ENCODE data around the gene TOP1.
"Not testable (repeated sequence)": the region's sequence is repeated elsewhere in the genome, so short reads cannot be mapped to it uniquely, and the experiment has no call there.

Gene TOP1

DNA sequence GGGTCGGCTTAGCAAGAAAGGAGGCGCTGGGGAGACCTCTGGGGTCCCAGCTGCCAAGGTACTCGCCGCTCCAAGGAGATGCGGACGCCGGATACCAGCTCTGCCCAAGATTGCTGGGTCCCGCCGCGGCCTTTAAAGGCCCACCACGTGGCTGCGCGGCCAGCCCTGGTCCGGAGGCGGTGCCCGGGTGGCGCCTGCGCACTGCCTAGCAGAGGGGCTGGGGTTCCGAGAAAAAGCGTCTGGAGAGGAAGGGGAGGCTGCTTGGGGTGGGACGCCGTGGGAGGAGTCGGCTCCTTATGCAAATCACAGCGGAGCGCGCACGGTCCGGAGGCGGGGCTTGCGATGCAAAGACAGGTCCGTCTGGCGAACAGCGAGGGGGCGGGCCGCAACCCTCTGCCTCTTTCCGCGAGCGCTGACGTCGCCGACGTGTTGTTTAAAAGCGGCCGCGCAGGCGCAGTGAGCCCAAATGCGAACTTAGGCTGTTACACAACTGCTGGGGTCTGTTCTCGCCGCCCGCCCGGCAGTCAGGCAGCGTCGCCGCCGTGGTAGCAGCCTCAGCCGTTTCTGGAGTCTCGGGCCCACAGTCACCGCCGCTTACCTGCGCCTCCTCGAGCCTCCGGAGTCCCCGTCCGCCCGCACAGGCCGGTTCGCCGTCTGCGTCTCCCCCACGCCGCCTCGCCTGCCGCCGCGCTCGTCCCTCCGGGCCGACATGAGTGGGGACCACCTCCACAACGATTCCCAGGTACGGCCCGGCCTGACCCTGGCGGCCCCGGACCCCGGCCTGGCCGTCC lies at the start of gene TOP1:
Gene TOP1, plus strand, starts transcription at position 464 of the 791 bp plus-strand sequence. Its CDS starts 246 bp downstream, at position 710.
- DNase-seq, result peak; percentile 100

DNA sequence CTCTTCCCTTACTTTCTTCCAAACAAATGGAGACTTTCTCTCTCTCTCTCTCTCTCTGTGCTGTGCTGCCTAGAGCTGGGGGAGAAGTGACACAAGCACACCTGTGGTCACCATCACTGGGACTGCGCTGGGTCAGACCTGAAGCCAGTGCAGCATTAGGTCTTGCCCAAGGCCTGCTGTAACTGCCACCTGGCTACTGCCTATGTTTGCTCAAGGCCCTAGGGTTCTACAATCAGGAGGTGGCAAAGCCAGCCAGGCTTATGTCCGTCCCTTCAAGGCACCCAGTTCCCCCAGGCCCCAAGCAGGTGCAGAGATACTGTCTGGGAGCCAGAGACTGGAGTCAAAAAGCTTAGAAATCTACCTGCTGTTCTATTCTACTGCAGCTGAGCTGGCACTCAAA lies 49.4 kb upstream of the TOP1 start:
- no peak for DNase-seq

DNA sequence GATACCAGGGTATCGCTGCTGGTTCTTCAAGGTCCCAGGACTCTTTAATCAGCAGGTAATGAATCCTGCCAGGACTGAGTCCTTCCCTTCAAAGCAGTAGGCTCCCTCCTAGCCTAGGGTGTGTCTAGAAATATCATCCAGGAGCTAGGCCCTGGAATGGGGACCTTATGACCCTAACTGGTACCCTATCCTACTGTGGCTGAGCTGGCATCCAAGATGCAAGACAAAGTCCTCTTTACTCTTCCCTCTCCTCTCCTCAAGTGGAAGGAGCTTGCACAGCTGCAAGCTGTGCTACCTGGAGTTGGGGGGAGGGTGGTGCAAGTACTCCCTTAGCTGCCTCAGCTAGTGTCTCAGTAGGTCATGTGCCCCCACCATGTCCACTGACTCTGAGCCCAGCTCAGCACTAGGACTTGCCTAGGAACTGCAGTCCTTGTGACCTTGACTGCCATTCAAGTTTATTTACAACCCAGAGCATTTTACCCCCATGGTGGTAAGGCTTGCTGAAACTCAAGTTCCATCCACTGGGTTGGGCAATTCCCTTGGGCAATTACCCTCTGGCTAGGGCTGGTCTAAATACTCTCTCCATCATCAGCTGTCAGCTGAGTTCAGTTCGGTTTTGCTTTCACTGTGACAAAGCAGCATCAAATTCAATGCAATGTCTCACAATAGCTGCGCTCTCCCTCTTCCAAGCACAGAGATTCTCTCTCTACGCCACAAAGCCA lies 48.4 kb upstream of the TOP1 start:
- DNase-seq, result no peak

GRCh38 chr20:40980828-40981310 lies 47.8 kb upstream of the TOP1 start:
- DNase-seq, result no peak

DNA sequence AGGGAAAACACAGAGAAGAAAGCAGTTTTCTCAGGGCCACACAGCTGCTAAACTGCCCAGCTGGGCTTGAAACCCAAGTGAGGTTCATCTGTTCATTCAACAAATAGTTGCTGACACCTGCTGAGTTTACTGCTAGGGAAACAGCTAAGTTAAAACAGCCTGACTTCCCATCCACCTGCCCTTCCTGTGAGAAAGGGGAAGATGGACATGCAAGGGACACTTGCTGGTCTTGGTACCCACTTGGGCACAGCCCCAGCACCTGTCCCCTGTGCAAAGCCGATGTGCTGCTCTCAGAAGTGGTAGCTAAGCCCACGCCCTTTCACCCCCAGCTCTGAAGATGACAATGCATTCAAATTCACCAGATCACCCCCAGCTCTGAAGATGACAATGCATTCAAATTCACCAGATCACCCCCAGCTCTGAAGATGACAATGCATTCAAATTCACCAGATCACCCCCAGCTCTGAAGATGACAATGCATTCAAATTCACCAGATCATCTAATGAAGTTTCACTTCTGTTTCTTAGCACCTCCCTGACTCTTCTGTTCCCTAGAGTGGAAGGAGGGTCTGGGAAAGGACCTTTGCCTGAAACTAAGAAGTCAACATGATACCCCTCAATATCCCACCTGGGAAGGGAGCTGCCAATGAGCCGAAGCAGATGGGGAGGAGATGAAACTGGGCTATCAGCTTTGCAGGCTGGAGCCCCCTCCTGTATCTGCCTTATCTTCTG lies 46.0 kb upstream of the TOP1 start:
- no peak for DNase-seq

DNA sequence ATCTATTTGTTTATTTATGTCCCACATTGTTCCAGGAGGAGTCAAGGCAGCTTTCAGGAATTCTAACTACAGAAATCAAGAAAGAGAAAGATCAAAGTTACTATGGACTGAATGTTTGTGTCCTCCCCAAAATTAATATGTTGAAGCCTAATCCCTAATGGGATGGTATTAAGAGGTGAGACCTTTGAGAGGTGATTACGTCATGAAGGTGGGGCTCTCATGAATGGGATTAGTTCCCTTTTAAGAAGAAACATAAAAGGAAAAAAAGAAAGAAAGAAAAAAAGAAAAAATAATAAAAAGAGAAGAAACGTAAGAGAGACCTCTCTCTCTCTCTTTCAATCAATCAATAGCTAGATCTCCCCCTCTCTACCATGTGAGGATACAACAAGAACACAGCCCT lies 44.7 kb upstream of the TOP1 start:
- DNase-seq, result no peak

- no peak for DNase-seq
These were observed 44.1 kb upstream of the TOP1 start for GRCh38 chr20:40984496-40984895.

DNA sequence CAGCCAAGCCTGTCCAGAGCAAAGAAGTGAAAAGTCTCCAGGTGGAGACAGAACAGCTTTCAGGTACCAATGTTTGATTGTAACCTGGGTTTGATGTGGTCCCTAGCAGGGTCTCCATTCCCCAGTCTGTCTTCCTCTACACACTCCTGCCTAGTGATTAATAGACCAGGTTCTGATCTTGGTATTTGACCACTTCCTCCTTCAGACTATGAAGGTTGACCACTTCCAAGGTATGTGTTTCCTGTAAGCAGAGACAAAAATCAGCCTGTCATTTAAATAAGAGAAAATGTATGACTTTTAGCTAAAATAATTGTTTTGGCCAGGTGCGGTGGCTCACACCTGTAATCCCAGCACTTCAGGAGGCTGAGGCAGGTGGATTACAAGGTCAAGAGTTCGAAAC lies 41.8 kb upstream of the TOP1 start:
- no peak for DNase-seq

DNA sequence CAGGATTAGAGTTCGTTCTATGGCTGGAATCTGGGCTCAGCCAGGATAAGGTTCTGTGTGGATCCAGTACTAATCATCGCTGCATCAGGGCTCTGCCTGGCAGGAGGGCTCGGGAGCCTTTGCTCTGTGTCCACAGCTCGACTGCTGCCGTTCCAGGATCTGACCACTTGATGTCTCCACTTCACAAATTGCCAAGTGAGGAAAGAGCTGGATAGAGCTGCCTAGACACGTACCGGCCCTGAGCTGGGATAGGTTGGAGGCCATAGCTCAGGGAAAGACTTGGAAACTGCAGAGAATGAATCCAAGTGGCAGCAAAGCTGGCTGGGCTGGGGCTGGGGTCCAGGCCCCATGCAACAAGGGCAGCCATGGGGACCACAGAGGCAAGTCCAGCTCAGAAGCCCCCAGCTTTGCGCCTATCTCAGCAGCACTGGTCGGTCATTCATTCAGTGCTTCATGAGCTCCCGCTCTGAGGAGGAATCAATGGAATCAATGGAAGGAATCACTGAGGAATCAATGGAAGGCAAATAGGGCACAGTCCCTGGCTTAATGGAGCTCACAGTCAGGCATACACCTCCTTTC lies 38.0 kb upstream of the TOP1 start:
- DNase-seq, result peak; percentile 80

DNA sequence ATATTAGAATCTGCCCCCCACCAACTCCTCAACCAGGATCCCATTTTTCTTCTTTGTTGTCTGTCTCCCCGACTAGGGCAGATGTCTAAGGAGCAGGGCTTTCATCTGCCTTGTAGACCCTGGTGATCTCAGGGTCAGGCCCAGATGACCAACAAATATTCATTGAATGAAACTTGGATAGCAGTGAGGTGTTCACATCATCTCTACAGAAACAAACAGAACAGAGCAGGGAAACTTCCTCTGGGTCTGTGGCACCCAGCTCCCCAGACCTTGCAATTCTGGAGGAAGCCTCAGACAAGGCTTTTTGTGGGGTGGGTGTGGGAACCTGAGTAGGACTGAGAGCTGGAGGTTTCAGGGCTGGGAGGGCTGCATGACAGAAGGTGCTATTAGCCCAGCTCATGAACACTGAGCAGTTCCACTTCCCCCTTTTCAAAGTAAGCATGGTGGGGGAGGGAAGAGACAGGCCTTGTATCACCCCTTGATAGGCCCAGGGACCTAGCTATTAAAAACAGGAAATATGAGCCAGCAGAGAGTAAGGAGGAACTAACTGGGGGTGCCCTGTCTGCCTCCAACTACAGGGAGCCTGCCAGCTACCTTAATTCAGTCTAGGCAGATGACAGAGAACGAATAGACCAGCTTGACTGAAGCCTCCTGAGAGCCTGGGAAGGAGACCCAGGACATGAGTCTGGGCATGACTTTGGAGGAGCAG lies 37.3 kb upstream of the TOP1 start:
- DNase-seq, result no peak

DNA sequence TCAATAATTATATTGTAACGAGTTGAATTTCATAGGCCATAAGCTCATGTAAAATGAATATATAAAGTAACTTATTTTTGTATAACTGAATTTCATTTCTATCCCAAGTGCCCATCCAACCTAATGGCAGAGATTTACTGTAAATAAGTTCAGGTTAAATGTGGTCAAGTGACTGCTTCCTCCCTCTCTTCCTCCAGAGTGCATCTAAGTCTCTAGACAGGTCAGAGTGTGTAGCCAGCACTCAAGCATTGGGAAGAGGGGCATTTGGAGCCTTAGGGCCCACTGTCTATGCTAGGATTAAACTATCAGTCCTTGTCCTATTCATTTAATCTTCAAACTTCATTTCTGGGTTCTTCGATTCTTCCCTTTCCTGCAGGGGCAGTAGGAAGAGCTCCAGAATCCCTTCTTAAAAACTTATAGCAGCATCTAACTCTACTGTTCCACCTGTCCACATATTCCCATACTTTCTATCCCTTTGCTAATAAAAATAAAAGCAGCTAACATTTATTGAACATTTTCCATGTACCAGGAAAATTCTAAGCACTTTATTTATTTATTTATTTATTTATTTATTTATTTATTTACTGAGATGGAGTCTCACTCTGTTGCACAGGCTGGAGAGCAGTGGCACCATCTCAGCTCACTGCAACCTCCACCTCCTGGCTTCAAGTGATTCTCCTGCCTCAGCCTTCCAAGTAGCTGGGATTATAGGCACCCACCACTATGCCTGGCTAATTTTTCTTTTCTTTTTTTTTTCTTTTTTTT lies 36.1 kb upstream of the TOP1 start:
- no peak for DNase-seq

DNA sequence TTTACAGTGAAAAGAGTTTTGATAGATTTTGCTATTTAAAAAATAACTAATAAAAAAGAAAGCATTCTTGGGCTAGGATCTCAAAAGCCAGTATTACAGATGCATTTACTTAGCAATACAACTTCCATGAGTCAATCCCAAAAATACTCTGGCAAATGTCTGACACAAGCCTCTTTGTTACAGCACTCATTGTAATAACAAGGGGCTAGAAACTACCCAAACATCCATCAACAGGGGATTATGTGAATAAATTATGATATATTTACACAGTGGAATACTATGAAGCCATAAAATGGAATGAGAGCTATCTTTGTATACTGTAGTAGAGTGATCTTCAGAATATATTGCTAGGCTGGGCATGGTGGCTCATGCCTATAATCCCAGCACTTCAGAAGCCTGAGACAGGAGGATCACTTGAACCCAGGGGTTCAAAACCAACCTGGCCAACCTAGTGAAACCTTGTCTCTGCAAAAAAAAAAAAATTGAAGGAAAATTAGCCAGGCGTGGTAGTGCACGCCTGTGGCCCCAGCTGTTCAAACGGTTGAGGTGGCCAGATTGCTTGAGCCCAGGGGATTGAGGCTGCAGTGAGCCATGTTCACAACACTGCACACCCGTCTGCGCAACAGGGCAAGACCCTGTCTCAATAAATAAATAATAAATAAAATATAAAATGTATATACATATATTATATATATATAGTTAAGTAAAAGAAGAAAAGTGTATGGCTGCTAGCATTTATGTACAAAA lies 34.7 kb upstream of the TOP1 start:
- DNase-seq, result no peak

DNA sequence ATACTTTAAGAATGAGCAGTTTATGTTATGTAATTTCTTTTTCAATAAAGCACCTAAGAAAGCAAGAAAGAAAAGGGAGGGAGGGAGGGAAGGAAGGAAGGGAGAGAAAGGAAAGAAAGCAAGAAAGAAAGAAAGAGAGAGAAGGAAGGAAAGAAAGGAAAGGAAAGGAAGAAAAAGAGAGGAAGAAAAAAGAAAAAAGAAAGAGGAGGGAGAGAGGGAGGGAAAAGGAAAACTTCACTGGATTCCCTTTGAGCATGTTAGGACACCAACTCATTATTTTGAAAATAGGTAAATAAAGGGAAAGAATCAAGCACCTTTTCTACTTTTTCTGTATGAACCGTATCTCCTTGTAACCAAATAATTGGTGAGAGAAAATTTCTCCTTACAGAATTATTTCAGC lies 32.3 kb upstream of the TOP1 start:
- DNase-seq, result no peak

DNA sequence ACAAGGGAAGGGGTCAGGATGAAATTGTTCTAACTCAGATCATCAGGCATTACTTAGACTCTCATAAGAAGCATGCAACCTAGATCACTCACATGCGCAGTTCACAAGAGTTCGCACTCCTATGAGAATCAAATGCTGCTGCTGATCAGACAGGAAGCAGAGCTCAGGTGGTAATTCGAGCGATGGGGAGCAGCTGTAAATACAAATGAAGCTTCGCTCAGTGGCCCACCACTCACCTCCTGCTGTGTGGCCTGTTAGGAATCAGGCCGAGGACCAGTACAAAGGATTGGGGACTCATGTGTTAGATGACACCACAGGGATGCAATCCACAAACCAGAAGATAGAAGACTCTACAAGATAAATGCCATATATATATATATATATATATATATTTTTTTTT lies 31.5 kb upstream of the TOP1 start:
- no peak for DNase-seq

DNA sequence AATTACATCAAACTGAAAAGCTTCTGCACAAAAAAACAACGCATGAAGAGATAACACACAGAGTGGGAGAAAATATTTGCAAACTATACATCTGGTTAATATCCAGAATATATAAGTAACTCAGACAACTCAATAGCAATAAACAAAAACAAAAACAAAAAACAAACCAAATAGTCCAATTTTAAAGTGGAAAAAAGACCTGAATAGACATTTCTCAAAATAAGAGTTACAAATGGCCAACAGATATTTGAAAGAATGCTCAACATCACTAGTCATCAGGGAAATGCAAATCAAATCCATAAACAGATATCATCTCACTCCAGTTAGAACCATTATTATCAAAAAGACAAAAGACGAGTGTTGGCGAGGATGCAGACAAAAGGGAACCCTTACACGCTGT lies 28.8 kb upstream of the TOP1 start:
- no peak for DNase-seq

DNA sequence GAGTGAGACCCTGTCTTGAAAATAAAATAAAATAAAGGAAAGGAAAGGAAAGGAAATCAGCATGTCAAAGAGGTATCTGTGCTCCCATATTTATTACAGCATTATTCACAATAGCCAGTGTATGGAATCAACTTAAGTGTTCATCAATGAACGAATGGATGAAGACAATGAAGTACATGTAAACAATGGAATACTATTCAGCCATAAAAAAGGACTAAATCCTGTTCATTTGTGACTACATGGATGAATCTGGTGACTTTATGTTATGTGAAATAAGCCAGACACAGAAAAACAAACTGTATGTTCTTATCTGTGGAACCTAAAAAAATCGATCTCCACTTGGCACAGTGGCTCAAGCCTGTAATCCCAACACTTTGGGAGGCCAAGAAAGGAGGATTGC lies 28.0 kb upstream of the TOP1 start:
- DNase-seq, result no peak

- no peak for DNase-seq
These were observed 27.1 kb upstream of the TOP1 start for GRCh38 chr20:41001497-41001896.

GRCh38 chr20:41002842-41003142 lies 25.8 kb upstream of the TOP1 start:
- DNase-seq, result no peak

- no peak for DNase-seq
These were observed 25.3 kb upstream of the TOP1 start for GRCh38 chr20:41003143-41003935.

- not testable (repeated sequence) for DNase-seq
These were observed 24.7 kb upstream of the TOP1 start for GRCh38 chr20:41003936-41004294.

Measured in right forelimb (tissue), 1 donor.